Measurements from ENCODE around the gene CALR. TPM values are rescaled to one million over a fixed set of nuclear protein-coding genes. Genes with fewer than 3 reads are reported as not detected.

The CALR gene
- total and polyA plus RNA-seq, 9 of the 15 experiments (the other 6 are each of a cell fraction or from before 2014, with no cell fraction given), result 126 to 811 (median 642) TPM

GRCh38 chr19:12937927-12938778 is at the start of gene CALR (continued):
- TF ChIP-seq NUFIP1 (IDR thresholded peaks at IDR 0.05; ENCODE audit: partially characterized antibody) (no peak), SOX6 (IDR thresholded peaks at IDR 0.05) (no peak; the same call in 1 of the 2 replicates), TAF7 (tag; IDR thresholded peaks at IDR 0.05) (peak; percentile 84), MAZ (CRISPR knock-in tag; conservative IDR thresholded peaks at IDR 0.05 in 1 of 2, IDR thresholded peaks at IDR 0.05 in 1 of 2) (peak; percentile 100), MCM2 (IDR thresholded peaks at IDR 0.05; ENCODE audit: low read depth) (no peak), STAT5B (CRISPR knock-in tag; IDR thresholded peaks at IDR 0.05) (no peak), PREB (CRISPR knock-in tag; IDR thresholded peaks at IDR 0.05) (0 out of 2 replicates have a peak, but pooled peaks have one; percentile 32), ATF2 (CRISPR knock-in tag; IDR thresholded peaks at IDR 0.05) (no peak), FOS (IDR thresholded peaks at IDR 0.05; ENCODE audit: extremely low read depth, insufficient read length) (peak; percentile 98), ZNF347 (CRISPR knock-in tag; IDR thresholded peaks at IDR 0.05; ENCODE audit: low read depth) (no peak), OTX1 (CRISPR knock-in tag; IDR thresholded peaks at IDR 0.05) (0 out of 2 replicates have a peak, but pooled peaks have one; percentile 19), ZNF143 (CRISPR knock-in tag; IDR thresholded peaks at IDR 0.05) (no peak), HIVEP1 (CRISPR knock-in tag; IDR thresholded peaks at IDR 0.05) (no peak), THRB (CRISPR knock-in tag; conservative IDR thresholded peaks at IDR 0.05) (0 out of 2 replicates have a peak, but pooled peaks have one; percentile 27), PKNOX1 (IDR thresholded peaks at IDR 0.05) (peak; percentile 97), ZNF766 (CRISPR knock-in tag; conservative IDR thresholded peaks at IDR 0.05) (peak; percentile 80; the same call in 1 of the 2 replicates), ATF6 (CRISPR knock-in tag; IDR thresholded peaks at IDR 0.05) (0 out of 2 replicates have a peak, but pooled peaks have one; percentile 22), CREB5 (CRISPR knock-in tag; IDR thresholded peaks at IDR 0.05) (no peak), HDAC1 (IDR thresholded peaks at IDR 0.05) (peak in 1 of 2 experiments; percentile 94; a peak in 2 of 4 replicates)
